Left lung (tissue), 10 donors: ENCODE data around the gene ROR2. TPM values are rescaled to one million over a fixed set of nuclear protein-coding genes. Genes with fewer than 3 reads are reported as not detected.

ENCODE experiments used
- ATAC-seq: fragments of 200-7000 bp; cut with Tn5 transposase; one replicate; pipeline ENCODE4 v1.9.1; 2020; ENCODE audit warnings: moderate library complexity
- DNase-seq, 4 donors: peaks; one replicate each; pipeline ENCODE4 v3.0.0-alpha.2; 2013 to 2020
- H3K27ac ChIP-seq, 2 donors: fragments of 200-600 bp; sonication (generic) in 1 of 2; one replicate each; pipeline versions ENCODE4 v1.5.0 to v1.8.0; 2020 to 2021
- H3K27me3 ChIP-seq, 2 donors: fragments of 200-600 bp; sonication (generic) in 1 of 2; one replicate each; pipeline versions ENCODE4 v1.5.0 to v1.8.0; 2020 to 2021
- H3K36me3 ChIP-seq, 2 donors: fragments of 200-600 bp; sonication (generic) in 1 of 2; one replicate each; pipeline versions ENCODE4 v1.5.0 to v1.8.0; 2020 to 2021
- H3K4me1 ChIP-seq, 2 donors: fragments of 200-600 bp; one replicate each; pipeline ENCODE4 v1.8.0; 2021
- H3K4me3 ChIP-seq, 2 donors: fragments of 200-600 bp; sonication (generic) in 1 of 2; one replicate each; pipeline versions ENCODE4 v1.5.0 to v1.8.0; 2020 to 2021; ENCODE audit warnings: mild to moderate bottlenecking in 1 of 2
- H3K9me3 ChIP-seq, 2 donors: fragments of 200-600 bp; sonication (generic) in 1 of 2; one replicate each; pipeline versions ENCODE4 v1.5.0 to v1.8.0; 2020 to 2021
- intact Hi-C, 2 donors: fragments of 100-400 bp; cut with DNase I; formaldehyde crosslinking; loops; one replicate each; pipeline versions ENCODE4 v1.11.2 to v1.14.2; 2022
- polyA plus RNA-seq, 6 donors: library from polyadenylated mRNA; unstranded; fragments of 120-200 nt; gene quantifications; one replicate each; pipeline ENCODE4 v1.2.1, GENCODE V29; 2013; ENCODE audit not compliant: insufficient read length in 6 of 6
- total RNA-seq, 2 donors: library from RNA; stranded (reverse); fragmentation: NEBNext Ultra II Directional; extraction: Animal tissue kit (Norgen Biotek cat#: 25700); gene quantifications; one replicate each; pipeline ENCODE4 v1.2.1, GENCODE V29; 2021
- TF ChIP-seq, protein P1 (sequence below), 2 donors: fragments of 200-600 bp; sonication (generic) in 1 of 2; IDR thresholded peaks; one replicate each; pipeline versions ENCODE4 v1.5.0 to v1.8.0; 2021; ENCODE audit warnings: antibody characterized with exemption in 2 of 2
- donor health status: DM: no; HTN: yes; CAD: no.
- donor health status: DM: no; HTN: no; CAD: no.

ROR2 gene
- total and polyA plus RNA-seq, 8 donors = 11.5 to 36.5 (median 29.7) TPM

DNA sequence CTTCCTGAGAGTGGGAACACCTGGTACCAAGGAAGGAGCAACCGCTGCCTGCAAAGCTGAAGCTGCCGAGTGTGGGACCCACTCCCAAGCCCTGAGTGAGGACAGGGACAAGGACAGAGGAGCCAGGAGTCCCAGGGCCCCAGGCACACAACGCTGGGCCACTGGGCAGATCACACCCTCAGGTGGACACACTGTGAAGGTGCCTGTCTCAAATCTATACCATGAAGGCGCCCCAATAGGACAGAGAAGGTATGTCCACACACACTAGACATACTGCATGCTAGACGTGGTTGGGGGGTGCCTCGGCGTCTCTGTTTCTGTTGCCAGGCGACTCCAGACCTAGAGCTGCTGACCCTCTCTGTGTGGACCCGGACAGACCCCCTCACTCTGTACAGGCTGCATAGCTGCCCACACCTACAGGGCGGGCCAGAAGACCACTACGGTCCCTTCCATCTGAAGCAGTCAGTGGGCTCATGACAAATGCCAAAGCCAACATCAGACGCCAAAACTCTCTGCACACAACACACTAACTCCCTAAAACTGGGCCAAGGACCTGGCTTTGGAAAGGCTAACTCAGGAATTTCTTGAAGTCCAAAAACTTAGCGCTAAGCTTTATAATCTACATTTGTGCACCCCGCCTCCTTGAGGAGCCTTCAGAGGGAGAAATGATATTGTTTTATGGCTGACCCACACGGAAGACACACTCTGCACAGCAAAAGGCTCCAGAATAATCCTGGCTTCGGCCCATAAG lies 60.7 kb downstream of the ROR2 start:
- Histone ChIP-seq H3K4me1 (peaks cover 4 to 9% of the 10 kb centered on the region in 2 donors), H3K9me3 (no peaks in the 10 kb centered on the region), H3K27me3 (peaks cover 0 to 20% of the 10 kb centered on the region in 2 donors), H3K4me3 (no peak overlapping the region), H3K27ac (peak overlapping the region in 1 of 2 donors; percentile 13), H3K36me3 (no peaks in the 10 kb centered on the region)
- ATAC-seq (no peak), DNase-seq (no peak)
- TF ChIP-seq, protein P1, sequence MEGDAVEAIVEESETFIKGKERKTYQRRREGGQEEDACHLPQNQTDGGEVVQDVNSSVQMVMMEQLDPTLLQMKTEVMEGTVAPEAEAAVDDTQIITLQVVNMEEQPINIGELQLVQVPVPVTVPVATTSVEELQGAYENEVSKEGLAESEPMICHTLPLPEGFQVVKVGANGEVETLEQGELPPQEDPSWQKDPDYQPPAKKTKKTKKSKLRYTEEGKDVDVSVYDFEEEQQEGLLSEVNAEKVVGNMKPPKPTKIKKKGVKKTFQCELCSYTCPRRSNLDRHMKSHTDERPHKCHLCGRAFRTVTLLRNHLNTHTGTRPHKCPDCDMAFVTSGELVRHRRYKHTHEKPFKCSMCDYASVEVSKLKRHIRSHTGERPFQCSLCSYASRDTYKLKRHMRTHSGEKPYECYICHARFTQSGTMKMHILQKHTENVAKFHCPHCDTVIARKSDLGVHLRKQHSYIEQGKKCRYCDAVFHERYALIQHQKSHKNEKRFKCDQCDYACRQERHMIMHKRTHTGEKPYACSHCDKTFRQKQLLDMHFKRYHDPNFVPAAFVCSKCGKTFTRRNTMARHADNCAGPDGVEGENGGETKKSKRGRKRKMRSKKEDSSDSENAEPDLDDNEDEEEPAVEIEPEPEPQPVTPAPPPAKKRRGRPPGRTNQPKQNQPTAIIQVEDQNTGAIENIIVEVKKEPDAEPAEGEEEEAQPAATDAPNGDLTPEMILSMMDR (IDR thresholded peaks at IDR 0.05) = no peak
- intact Hi-C loops = no loop called here

DNA sequence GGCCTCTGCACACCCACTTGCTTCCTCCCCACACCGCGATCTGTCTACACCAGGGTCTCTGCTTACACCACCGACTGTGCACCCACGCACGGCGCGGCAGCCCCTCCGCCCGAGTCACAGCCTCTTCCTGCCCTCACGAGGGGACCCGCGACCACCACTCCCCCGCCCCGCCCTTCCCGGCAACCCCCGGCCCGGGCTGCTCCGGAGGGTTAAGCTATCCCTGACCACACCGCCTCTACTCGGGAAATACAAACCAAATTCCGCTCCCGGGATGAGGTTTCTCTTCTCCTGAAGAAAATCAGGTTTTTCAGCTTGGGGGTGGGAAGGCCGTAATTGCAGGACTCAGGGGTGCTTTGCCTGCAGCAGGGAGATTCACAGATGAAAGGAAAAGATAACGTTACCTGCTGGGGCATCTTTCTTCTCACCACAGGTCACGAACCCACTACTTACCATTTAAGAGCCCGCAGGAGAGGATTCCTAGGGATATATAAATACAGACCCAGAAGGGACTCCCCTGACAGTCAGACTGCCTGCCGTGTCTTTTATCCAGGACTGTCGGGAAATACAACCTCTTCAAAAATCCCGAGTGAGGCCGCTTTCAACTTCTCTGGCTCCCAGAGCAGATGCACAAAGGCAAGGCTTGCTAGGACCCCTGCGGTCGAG lies 63.5 kb downstream of the ROR2 start:
- Histone ChIP-seq H3K9me3 (no peaks in the 10 kb centered on the region), H3K27me3 (peaks cover 0 to 20% of the 10 kb centered on the region in 2 donors), H3K36me3 (no peaks in the 10 kb centered on the region), H3K4me1 (peaks cover 4 to 5% of the 10 kb centered on the region in 2 donors), H3K4me3 (no peak overlapping the region), H3K27ac (no peak overlapping the region)
- intact Hi-C loops = no loop called here
- no peak for ATAC-seq
- peak in 1 of 4 donors; percentile 73 for DNase-seq
- TF ChIP-seq, protein P1 (IDR thresholded peaks at IDR 0.05) = no peak

DNA sequence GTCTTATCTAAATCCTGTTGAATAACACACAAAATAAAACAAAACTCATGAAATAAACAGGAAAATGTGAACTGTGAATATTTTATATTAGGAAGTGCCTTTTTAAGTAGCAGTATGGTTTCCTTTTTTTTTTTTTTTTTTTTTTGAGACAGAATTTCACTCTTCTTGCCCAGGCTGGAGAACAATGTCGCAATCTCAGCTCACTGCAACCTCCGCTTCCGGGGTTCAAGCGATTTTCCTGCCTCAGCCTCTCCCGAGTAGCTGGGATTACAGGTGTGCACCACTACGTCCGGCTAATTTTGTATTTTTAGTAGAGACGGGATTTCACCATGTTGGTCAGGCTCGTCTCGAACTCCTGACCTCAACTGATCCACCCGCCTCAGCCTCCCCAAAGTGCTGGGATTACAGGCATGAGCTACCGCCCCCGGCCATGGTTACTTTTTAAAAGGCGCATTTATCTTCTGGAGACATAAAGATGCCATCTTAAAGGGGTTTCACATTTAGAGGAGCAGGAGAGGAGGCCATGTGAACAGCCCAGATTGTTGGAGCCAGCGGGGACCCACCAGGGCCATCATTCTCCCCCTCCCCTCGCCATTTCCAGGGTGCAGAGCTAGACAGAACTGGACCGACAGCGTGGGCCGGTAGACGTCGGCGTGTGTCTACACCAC lies 64.1 kb downstream of the ROR2 start:
- peaks cover 4 to 5% of the 10 kb centered on the region in 2 donors for H3K4me1 ChIP-seq
- no peak for ATAC-seq

DNA sequence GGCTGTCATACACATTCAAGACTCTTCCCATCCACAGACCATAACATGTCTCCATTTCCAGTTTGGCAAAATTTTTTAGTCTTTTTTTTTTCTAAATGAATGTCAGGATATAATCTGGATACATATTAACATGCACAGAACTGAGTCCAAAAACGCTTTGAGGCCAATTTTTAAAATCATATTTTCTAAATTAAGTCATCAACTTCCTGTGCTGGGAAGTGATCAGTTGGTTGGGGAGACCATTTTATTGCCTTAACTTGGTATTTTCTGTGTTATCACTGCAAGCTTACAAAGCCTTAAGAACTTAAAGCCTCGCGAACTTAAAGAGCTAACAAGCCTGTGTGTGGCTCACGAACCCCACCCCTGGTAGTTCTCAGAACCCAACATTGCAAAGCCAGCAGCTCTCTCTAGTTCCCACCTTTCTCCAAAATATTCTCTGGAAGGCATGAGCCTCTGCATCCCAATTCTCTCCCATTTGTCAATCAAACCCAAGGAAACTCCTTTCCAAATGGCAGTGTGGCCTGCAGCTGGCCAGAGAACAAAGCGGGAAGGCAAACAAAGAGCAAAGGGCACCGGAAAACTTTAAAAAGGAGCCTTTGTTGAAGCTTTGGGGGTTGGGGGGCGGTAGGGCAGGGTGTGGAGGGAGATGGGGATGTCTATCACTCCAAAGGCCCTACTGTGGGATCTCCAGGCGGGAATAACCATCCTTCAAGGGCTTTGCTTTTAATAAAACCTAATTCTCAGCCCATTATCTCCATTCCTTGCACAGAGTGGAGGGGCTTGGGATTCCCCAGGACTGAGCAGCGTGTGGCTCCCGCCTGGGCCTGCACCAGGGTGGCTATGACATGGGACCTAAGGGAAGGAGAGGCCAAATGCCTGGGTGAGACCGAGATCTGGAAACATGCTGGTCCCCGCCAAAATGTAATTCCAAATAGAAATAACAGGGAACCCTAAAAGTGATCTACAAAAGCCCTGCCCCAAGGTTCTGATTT lies 65.0 kb downstream of the ROR2 start:
- Histone ChIP-seq H3K36me3 (no peaks in the 10 kb centered on the region), H3K27me3 (peaks cover 0 to 20% of the 10 kb centered on the region in 2 donors), H3K9me3 (no peaks in the 10 kb centered on the region), H3K27ac (peak overlapping the region; percentile 25 to 61), H3K4me3 (no peak overlapping the region), H3K4me1 (peaks cover 4 to 5% of the 10 kb centered on the region in 2 donors)
- ATAC-seq (no peak), DNase-seq (no peak)
- intact Hi-C loops = no loop called here
- TF ChIP-seq, protein P1 (IDR thresholded peaks at IDR 0.05) = no peak

More for the DNA sequence above, 64.1 kb downstream of the ROR2 start:
- intact Hi-C loops = no loop called here
- Histone ChIP-seq H3K9me3 (no peaks in the 10 kb centered on the region), H3K27ac (peak overlapping the region in 1 of 2 donors; percentile 61), H3K4me3 (no peak overlapping the region), H3K36me3 (no peaks in the 10 kb centered on the region), H3K27me3 (peaks cover 0 to 20% of the 10 kb centered on the region in 2 donors)
- TF ChIP-seq, protein P1 (IDR thresholded peaks at IDR 0.05) = no peak
- no peak for DNase-seq
